NCI-H1417 (cell line): ENCODE results near the gene PPM1D.
A peak's percentile ranks its signal among the peaks of the same experiment; 100 is the strongest.
"Not testable (repeated sequence)": the region's sequence is repeated elsewhere in the genome, so short reads cannot be mapped to it uniquely, and the experiment has no call there.

Experiments used
- DNase-seq, 3 experiments: peaks; one replicate each; lab custom pipeline; 2025; lab: John Stamatoyannopoulos, UW

PPM1D gene

GRCh38 chr17:60593441-60594036, 6.5 kb upstream of the PPM1D start:
- peak in 1 of 3 experiments; percentile 21 for DNase-seq

- DNase-seq, result not testable (repeated sequence)
These were observed 5.8 kb upstream of the PPM1D start for GRCh38 chr17:60594170-60594569.

- peak in 2 of 3 experiments; percentile 74 to 98 for DNase-seq
These were observed 5.3 kb upstream of the PPM1D start for GRCh38 chr17:60594734-60595133.

GRCh38 chr17:60597297-60597696, 2.7 kb upstream of the PPM1D start:
- DNase-seq, result no peak

- DNase-seq, result peak in 2 of 3 experiments; percentile 48 to 70
These were observed 1.8 kb upstream of the PPM1D start for GRCh38 chr17:60598001-60598736.

GRCh38 chr17:60599220-60599619, 773 bp upstream of the PPM1D start:
- DNase-seq, result no peak

GRCh38 chr17:60600490-60601446, 775 bp downstream of the PPM1D start:
- peak; percentile 69 to 86 (median 71) for DNase-seq

- DNase-seq, result peak; percentile 55 to 81 (median 81)
These were observed 1.7 kb downstream of the PPM1D start for GRCh38 chr17:60601447-60602384.

- DNase-seq, result peak in 1 of 3 experiments; percentile 56
These were observed 2.4 kb downstream of the PPM1D start for GRCh38 chr17:60602385-60602742.

- DNase-seq, result no peak
These were observed 2.9 kb downstream of the PPM1D start for GRCh38 chr17:60602871-60603270.

- DNase-seq, result not testable (repeated sequence)
These were observed 3.5 kb downstream of the PPM1D start for GRCh38 chr17:60603477-60603876.

GRCh38 chr17:60604686-60605334, 4.8 kb downstream of the PPM1D start:
- no peak for DNase-seq

- DNase-seq, result no peak
These were observed 6.0 kb downstream of the PPM1D start for GRCh38 chr17:60606036-60606435.

- peak in 1 of 3 experiments; percentile 11 for DNase-seq
These were observed 10.5 kb downstream of the PPM1D start for GRCh38 chr17:60610473-60610872.

GRCh38 chr17:60611321-60611720, 11.3 kb downstream of the PPM1D start:
- DNase-seq, result not testable (repeated sequence)

GRCh38 chr17:60613325-60613724, 13.3 kb downstream of the PPM1D start:
- DNase-seq, result no peak

- not testable (repeated sequence) for DNase-seq
These were observed 13.8 kb downstream of the PPM1D start for GRCh38 chr17:60613796-60614195.

GRCh38 chr17:60614247-60614646, 14.3 kb downstream of the PPM1D start:
- not testable (repeated sequence) for DNase-seq

- DNase-seq, result no peak
These were observed 15.1 kb downstream of the PPM1D start for GRCh38 chr17:60615108-60615507.

- DNase-seq, result no peak
These were observed 15.8 kb downstream of the PPM1D start for GRCh38 chr17:60615840-60616239.

GRCh38 chr17:60618080-60618479, 18.1 kb downstream of the PPM1D start:
- no peak for DNase-seq
